Thoracic aorta (tissue), 2 donors: Measurements from ENCODE around the gene ARMC2. TPM values are rescaled to one million over a fixed set of nuclear protein-coding genes. Genes with fewer than 3 reads are reported as not detected.
"Not testable (repeated sequence)": the region's sequence is repeated elsewhere in the genome, so short reads cannot be mapped to it uniquely, and the experiment has no call there.

Source experiments
- ATAC-seq: fragments of 150-250 bp; one replicate; pipeline ENCODE4 v1.8.0; 2017; ENCODE audit warnings: low read depth; ENCODE audit not compliant: insufficient number of reproducible peaks, low FRiP score
- DNase-seq: peaks from one replicate; pipeline ENCODE4 v3.0.0-alpha.2; 2020; ENCODE audit warnings: low spot score
- H3K27ac ChIP-seq, 2 donors: fragments of 200-600 bp; sonication (generic); 1 replicate in 1 of 2; 2 replicates in 1 of 2; pipeline ENCODE4 v1.5.1; 2016; ENCODE audit warnings: mild to moderate bottlenecking in 2 of 2, moderate library complexity in 2 of 2
- H3K27me3 ChIP-seq: fragments of 200-600 bp; sonication (generic); replicated peaks from 2 replicates; pipeline ENCODE4 v1.6.0; 2016; ENCODE audit warnings: mild to moderate bottlenecking; ENCODE audit not compliant: insufficient read depth
- H3K36me3 ChIP-seq: fragments of 200-600 bp; sonication (generic); one replicate; pipeline ENCODE4 v1.5.1; 2016
- H3K4me1 ChIP-seq, 2 donors: fragments of 200-600 bp; sonication (generic); 1 replicate in 1 of 2; 2 replicates in 1 of 2; pipeline versions ENCODE4 v1.5.1 to v1.6.0; 2016; ENCODE audit warnings: low read depth in 2 of 2, mild to moderate bottlenecking in 1 of 2; ENCODE audit not compliant: control insufficient read depth in 1 of 2
- H3K4me3 ChIP-seq: fragments of 200-600 bp; sonication (generic); 2 replicates; pipeline ENCODE4 v1.5.1; 2016; ENCODE audit warnings: mild to moderate bottlenecking
- H3K9me3 ChIP-seq: fragments of 200-600 bp; sonication (generic); 2 replicates; pipeline ENCODE4 v1.5.1; 2016
- total RNA-seq, 2 donors: library from RNA; depleted of rRNA; stranded (reverse); fragments of >200 nt; gene quantifications; one replicate each; pipeline versions ENCODE4 v1.1.0 to v1.2.3, GENCODE V29; 2016
- TF ChIP-seq, protein P1 (sequence below): fragments of 200-600 bp; sonication (generic); IDR thresholded peaks from one replicate; pipeline ENCODE4 v1.5.1; 2019; ENCODE audit warnings: antibody characterized with exemption

ARMC2 gene
- total RNA-seq, 2 donors from 2014 or later: 11.5 to 22.5 TPM

GRCh38 chr6:108921547-108922361, 73.5 kb downstream of the ARMC2 start:
- Histone ChIP-seq H3K27ac (no peak overlapping the region), H3K27me3 (no peaks in the 10 kb centered on the region), H3K4me1 (peaks cover 6 to 7% of the 10 kb centered on the region in 2 donors), H3K36me3 (no peaks in the 10 kb centered on the region), H3K4me3 (no peak overlapping the region), H3K9me3 (no peaks in the 10 kb centered on the region)
- no peak for DNase-seq
- TF ChIP-seq, protein P1, sequence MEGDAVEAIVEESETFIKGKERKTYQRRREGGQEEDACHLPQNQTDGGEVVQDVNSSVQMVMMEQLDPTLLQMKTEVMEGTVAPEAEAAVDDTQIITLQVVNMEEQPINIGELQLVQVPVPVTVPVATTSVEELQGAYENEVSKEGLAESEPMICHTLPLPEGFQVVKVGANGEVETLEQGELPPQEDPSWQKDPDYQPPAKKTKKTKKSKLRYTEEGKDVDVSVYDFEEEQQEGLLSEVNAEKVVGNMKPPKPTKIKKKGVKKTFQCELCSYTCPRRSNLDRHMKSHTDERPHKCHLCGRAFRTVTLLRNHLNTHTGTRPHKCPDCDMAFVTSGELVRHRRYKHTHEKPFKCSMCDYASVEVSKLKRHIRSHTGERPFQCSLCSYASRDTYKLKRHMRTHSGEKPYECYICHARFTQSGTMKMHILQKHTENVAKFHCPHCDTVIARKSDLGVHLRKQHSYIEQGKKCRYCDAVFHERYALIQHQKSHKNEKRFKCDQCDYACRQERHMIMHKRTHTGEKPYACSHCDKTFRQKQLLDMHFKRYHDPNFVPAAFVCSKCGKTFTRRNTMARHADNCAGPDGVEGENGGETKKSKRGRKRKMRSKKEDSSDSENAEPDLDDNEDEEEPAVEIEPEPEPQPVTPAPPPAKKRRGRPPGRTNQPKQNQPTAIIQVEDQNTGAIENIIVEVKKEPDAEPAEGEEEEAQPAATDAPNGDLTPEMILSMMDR: no peak
- no peak for ATAC-seq

GRCh38 chr6:108922499-108922898, 74.3 kb downstream of the ARMC2 start:
- no peak for ATAC-seq
- H3K27ac ChIP-seq: no peak overlapping the region
- no peak for DNase-seq
- no peaks in the 10 kb centered on the region for H3K27me3 ChIP-seq
- H3K9me3 ChIP-seq: no peaks in the 10 kb centered on the region
- no peak overlapping the region for H3K4me3 ChIP-seq
- peaks cover 6 to 7% of the 10 kb centered on the region in 2 donors for H3K4me1 ChIP-seq
- TF ChIP-seq, protein P1: no peak
- no peaks in the 10 kb centered on the region for H3K36me3 ChIP-seq

DNA sequence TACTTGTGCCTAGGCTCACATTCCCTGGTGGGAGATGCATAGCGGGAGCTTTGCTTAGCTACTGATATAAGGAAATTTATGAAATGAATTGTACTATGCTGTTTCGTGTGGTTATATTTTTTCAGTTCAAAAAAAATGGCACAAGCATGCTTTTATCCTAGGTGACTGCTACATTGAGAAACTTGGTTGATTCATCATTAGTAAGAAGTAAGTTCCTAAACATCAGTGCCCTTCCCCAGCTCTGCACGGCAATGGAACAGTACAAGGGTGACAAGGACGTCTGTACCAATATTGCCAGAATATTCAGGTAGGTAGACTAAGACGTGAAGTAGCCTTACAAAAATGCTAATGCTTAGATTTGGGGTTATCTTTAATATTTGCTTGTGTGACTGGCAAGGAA, 79.7 kb downstream of the ARMC2 start:
- H3K27me3 ChIP-seq: no peaks in the 10 kb centered on the region
- H3K4me1 ChIP-seq: no peaks in the 10 kb centered on the region
- H3K36me3 ChIP-seq: no peaks in the 10 kb centered on the region
- no peak for DNase-seq
- no peaks in the 10 kb centered on the region for H3K9me3 ChIP-seq
- ATAC-seq: no peak
- TF ChIP-seq, protein P1: no peak
- no peak overlapping the region for H3K27ac ChIP-seq
- no peak overlapping the region for H3K4me3 ChIP-seq

DNA sequence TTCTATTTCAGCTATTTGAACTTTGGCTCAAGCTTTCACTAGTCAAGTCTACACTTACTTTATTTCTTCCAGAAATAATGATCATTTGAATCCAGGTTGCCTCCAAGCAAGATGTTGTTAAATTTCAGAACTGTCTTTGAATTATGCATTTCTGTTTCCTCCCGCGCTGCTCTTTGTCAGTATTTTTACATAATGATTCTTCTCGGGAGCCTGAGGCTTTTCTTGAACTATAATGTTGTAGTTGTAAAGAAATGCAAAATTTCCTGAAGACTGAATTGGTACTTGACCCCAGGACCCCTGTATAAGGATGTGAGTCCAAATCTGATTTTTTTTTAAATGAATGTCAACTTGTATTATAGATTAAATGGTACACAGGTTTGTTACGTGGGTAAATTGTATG, 80.4 kb downstream of the ARMC2 start:
- no peak for ATAC-seq

DNA sequence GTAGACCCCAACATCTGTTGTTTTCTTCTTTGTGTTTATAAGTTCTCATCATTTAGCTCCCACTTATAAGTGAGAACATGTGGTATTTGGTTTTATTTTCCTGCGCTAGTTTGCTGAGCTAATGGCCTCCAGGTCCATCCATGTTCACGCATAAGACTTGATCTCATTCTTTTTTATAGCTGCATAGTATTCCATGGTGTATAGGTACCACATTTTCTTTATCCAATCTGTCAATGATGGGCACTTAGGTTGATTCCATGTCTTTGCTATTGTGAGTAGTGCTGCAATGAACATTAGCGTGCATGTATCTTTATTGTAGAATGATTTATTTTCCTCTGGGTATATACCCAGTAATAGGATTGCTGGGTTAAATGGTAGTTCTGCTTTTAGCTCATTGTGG, 82.9 kb downstream of the ARMC2 start:
- not testable (repeated sequence) for DNase-seq, H3K9me3 ChIP-seq, H3K4me3 ChIP-seq, H3K36me3 ChIP-seq, H3K27me3 ChIP-seq, H3K27ac ChIP-seq, ATAC-seq, H3K4me1 ChIP-seq

More for the DNA sequence above, 80.4 kb downstream of the ARMC2 start:
- no peaks in the 10 kb centered on the region for H3K9me3 ChIP-seq
- no peak overlapping the region for H3K4me3 ChIP-seq
- no peaks in the 10 kb centered on the region for H3K4me1 ChIP-seq
- TF ChIP-seq, protein P1: no peak
- H3K27ac ChIP-seq: no peak overlapping the region
- H3K27me3 ChIP-seq: no peaks in the 10 kb centered on the region
- H3K36me3 ChIP-seq: no peaks in the 10 kb centered on the region
- DNase-seq: no peak
